ENCODE data around the gene FUT6.
"Not testable (repeated sequence)": the region's sequence is repeated elsewhere in the genome, so short reads cannot be mapped to it uniquely, and the experiment has no call there.

FUT6 gene

DNA sequence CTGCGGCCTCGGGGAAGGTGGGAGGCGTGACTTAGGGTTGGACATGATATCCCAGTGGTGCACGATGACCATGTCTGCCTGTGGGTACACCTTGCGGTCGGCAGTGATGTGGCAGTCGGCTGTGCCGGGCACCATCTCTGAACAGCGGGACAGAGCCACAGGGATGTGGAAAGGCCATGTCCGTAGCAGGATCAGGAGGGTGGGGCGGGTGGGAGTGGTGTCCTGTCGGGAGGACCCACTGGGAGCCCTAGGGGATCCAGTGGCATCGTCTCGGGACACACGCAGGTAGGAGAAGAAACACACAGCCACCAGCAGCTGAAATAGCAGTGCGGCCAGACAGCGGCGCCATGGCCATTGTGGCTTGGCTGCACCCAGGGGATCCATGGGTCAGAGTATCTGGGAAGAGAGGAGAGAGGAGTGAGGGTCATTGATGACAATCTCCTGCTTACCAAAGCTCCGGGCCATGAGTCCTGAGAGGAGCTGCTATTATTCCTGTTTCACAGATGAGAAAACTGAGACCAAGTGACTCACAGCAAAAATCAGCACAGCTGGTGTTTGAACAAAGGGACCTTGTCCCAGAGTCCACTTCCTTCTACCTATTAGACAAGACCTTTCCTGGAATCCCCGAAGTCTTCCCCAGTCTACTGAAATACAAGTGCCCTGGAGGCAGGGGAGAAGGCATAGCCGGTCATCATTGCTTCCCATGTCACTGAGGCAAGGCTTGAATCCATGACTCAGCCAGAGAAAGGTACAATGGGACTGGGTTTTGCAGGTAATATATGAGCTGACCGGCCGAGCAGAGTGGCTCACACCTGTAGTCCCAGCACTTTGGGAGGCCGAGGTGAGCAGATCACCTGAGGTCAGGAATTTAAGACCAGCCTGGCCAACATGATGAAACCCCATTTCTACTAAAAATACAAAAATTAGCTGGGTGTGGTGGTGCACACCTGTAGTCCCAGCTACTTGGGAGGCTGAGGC lies 5.2 kb upstream of the FUT6 start:
- H3K9ac ChIP-seq (ENCODE audit: low read length): no peak overlapping the region
- no peaks in the 10 kb centered on the region for H4K20me1 ChIP-seq (ENCODE audit: insufficient read depth, low read length)
- H3F3A ChIP-seq (ENCODE audit: insufficient read depth, low read length): no peaks in the 10 kb centered on the region
- no peak for TF ChIP-seq EZH2 (IDR thresholded peaks at IDR 0.05; ENCODE audit: borderline replicate concordance, low read length)
- TF ChIP-seq, protein P1, sequence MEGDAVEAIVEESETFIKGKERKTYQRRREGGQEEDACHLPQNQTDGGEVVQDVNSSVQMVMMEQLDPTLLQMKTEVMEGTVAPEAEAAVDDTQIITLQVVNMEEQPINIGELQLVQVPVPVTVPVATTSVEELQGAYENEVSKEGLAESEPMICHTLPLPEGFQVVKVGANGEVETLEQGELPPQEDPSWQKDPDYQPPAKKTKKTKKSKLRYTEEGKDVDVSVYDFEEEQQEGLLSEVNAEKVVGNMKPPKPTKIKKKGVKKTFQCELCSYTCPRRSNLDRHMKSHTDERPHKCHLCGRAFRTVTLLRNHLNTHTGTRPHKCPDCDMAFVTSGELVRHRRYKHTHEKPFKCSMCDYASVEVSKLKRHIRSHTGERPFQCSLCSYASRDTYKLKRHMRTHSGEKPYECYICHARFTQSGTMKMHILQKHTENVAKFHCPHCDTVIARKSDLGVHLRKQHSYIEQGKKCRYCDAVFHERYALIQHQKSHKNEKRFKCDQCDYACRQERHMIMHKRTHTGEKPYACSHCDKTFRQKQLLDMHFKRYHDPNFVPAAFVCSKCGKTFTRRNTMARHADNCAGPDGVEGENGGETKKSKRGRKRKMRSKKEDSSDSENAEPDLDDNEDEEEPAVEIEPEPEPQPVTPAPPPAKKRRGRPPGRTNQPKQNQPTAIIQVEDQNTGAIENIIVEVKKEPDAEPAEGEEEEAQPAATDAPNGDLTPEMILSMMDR (IDR thresholded peaks at IDR 0.05; ENCODE audit: low read length): no peak
- no peak overlapping the region for H3K4me3 ChIP-seq (ENCODE audit: low read depth, low read length, poor library complexity, severe bottlenecking)
- H3K27me3 ChIP-seq (ENCODE audit: insufficient read depth, low read length): no peaks in the 10 kb centered on the region; the same call in 1 of the 2 replicates
- H3K9me2 ChIP-seq (ENCODE audit: low read depth, low read length): no peaks in the 10 kb centered on the region
- no peaks in the 10 kb centered on the region for H3K36me3 ChIP-seq (ENCODE audit: insufficient read depth, low read length)
- no peak overlapping the region for H3K4me2 ChIP-seq (ENCODE audit: low read length)
- no peaks in the 10 kb centered on the region for H3K79me2 ChIP-seq (ENCODE audit: insufficient read depth, low read length)
- no peaks in the 10 kb centered on the region for H3K4me1 ChIP-seq (ENCODE audit: insufficient read depth, low read length, severe bottlenecking)
- H3K9me3 ChIP-seq (ENCODE audit: low read length): no peaks in the 10 kb centered on the region
- no peak overlapping the region for H2AFZ ChIP-seq (ENCODE audit: low read length)
- no peak overlapping the region for H3K27ac ChIP-seq (ENCODE audit: low read depth, low read length, poor library complexity, severe bottlenecking)

DNA sequence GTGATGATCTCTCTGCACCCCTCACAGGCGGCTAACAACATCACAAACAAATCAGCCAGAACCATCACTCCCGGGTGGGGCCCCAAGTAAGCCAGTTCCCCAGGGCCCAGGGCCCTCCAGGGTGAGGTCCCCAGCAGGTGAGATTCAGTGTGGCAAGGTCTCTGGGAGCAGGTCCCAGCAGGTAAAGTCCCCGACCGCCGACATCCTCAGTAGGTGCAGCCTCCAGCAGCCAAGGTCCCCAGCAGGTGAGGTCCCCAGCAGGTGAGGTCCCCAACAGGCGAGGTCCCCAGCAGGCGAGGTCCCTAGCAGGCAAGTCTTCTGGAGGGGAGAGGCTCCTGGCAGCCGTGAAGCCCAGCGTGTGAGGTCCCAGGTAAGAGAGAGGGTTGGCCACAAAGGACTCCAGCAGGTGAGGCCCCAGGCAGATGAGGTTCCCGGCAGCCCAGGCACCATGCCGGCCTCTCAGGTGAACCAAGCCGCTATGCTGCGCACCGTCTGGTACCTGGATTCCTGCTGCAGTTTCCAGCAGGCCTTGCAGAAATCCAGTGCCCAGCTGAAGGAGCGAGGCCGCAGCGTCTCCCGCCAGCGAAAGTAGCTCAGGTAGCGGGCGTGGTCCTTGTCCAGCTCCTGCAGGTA lies 3.9 kb upstream of the FUT6 start:
- no peaks in the 10 kb centered on the region; the same call in 1 of the 2 replicates for H3K27me3 ChIP-seq (ENCODE audit: insufficient read depth, low read length)
- H3K9me2 ChIP-seq (ENCODE audit: low read depth, low read length): no peaks in the 10 kb centered on the region
- H4K20me1 ChIP-seq (ENCODE audit: insufficient read depth, low read length): no peaks in the 10 kb centered on the region
- no peak overlapping the region for H2AFZ ChIP-seq (ENCODE audit: low read length)
- H3K4me2 ChIP-seq (ENCODE audit: low read length): no peak overlapping the region
- no peaks in the 10 kb centered on the region for H3K4me1 ChIP-seq (ENCODE audit: insufficient read depth, low read length, severe bottlenecking)
- H3K4me3 ChIP-seq (ENCODE audit: low read depth, low read length, poor library complexity, severe bottlenecking): no peak overlapping the region
- no peaks in the 10 kb centered on the region for H3F3A ChIP-seq (ENCODE audit: insufficient read depth, low read length)
- no peak overlapping the region for H3K9ac ChIP-seq (ENCODE audit: low read length)
- no peaks in the 10 kb centered on the region for H3K36me3 ChIP-seq (ENCODE audit: insufficient read depth, low read length)
- TF ChIP-seq EZH2 (IDR thresholded peaks at IDR 0.05; ENCODE audit: borderline replicate concordance, low read length): no peak
- TF ChIP-seq, protein P1 (IDR thresholded peaks at IDR 0.05; ENCODE audit: low read length): no peak
- no peak overlapping the region for H3K27ac ChIP-seq (ENCODE audit: low read depth, low read length, poor library complexity, severe bottlenecking)
- H3K79me2 ChIP-seq (ENCODE audit: insufficient read depth, low read length): no peaks in the 10 kb centered on the region
- H3K9me3 ChIP-seq (ENCODE audit: low read length): no peaks in the 10 kb centered on the region

DNA sequence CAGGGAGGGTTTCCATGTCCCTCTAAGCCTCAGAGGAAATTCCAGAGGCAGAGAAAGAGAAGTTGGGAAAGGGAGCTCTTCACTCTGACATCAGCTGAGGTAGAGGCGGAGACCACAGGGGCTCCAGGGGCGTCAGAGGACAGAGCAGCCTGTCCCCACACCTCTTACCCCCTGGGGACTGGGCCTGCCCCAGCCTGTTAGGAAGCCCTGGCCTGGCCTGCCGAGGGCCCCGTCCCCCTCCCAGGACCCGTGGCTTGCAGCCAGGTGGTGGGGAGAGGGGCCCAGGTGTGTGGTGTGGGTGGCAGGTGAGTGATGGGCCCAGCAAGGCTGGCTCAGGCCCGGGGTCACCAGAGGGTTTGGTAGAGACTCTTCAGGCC lies 2.2 kb upstream of the FUT6 start:
- not testable (repeated sequence) for H3K27me3 ChIP-seq (ENCODE audit: insufficient read depth, low read length); H3K79me2 ChIP-seq (ENCODE audit: insufficient read depth, low read length); H3K4me3 ChIP-seq (ENCODE audit: low read depth, low read length, poor library complexity, severe bottlenecking); H4K20me1 ChIP-seq (ENCODE audit: insufficient read depth, low read length); H3K4me2 ChIP-seq (ENCODE audit: low read length); H2AFZ ChIP-seq (ENCODE audit: low read length); H3K9ac ChIP-seq (ENCODE audit: low read length); H3K9me3 ChIP-seq (ENCODE audit: low read length); H3F3A ChIP-seq (ENCODE audit: insufficient read depth, low read length); H3K27ac ChIP-seq (ENCODE audit: low read depth, low read length, poor library complexity, severe bottlenecking); H3K36me3 ChIP-seq (ENCODE audit: insufficient read depth, low read length); H3K4me1 ChIP-seq (ENCODE audit: insufficient read depth, low read length, severe bottlenecking); H3K9me2 ChIP-seq (ENCODE audit: low read depth, low read length)
